Mucosa of stomach (tissue), 1 donor: ENCODE measurements around the gene ECHS1.
"Not testable (repeated sequence)": the region's sequence is repeated elsewhere in the genome, so short reads cannot be mapped to it uniquely, and the experiment has no call there.

Experiments
- H3K27me3 ChIP-seq: one replicate; pipeline ENCODE4 v1.7.0; 2013; ENCODE audit warnings: mild to moderate bottlenecking, low read length; ENCODE audit not compliant: control insufficient read depth, insufficient read depth
- H3K36me3 ChIP-seq: one replicate; pipeline ENCODE4 v1.7.0; 2013; ENCODE audit warnings: low read length; ENCODE audit not compliant: control insufficient read depth, insufficient read depth
- H3K4me1 ChIP-seq: one replicate; pipeline ENCODE4 v1.7.0; 2013; ENCODE audit warnings: mild to moderate bottlenecking, low read length; ENCODE audit not compliant: control insufficient read depth, insufficient read depth
- H3K4me3 ChIP-seq: one replicate; pipeline ENCODE4 v1.7.0; 2013; ENCODE audit warnings: low read length
- H3K9ac ChIP-seq: one replicate; pipeline ENCODE4 v1.7.0; 2013; ENCODE audit warnings: mild to moderate bottlenecking, low read length, moderate library complexity
- H3K9me3 ChIP-seq: one replicate; pipeline ENCODE4 v1.7.0; 2013; ENCODE audit warnings: mild to moderate bottlenecking, low read length, moderate library complexity; ENCODE audit not compliant: control insufficient read depth
- donor health status: Pancreatic carcinoma.

ECHS1 gene

GRCh38 chr10:133373174-133374090, at the start of gene ECHS1:
Gene ECHS1 (minus strand): TSS chr10:133373354. CDS start chr10:133373333, 21 bp downstream.
- Histone ChIP-seq H3K9ac (peak within 1 kb of the TSS; percentile 65), H3K36me3 (peaks cover 2% of the 10 kb centered on the region), H3K4me1 (peaks cover 14% of the 10 kb centered on the region), H3K27me3 (no peaks in the 10 kb centered on the region), H3K9me3 (no peaks in the 10 kb centered on the region), H3K4me3 (peak within 1 kb of the TSS; percentile 14)

GRCh38 chr10:133422223-133422806, 49.2 kb upstream of the ECHS1 start:
- Histone ChIP-seq H3K4me3 (no peak overlapping the region), H3K9ac (no peak overlapping the region), H3K27me3 (peaks cover 13% of the 10 kb centered on the region), H3K36me3 (no peaks in the 10 kb centered on the region), H3K4me1 (no peaks in the 10 kb centered on the region), H3K9me3 (no peaks in the 10 kb centered on the region)

GRCh38 chr10:133421336-133422222, 48.4 kb upstream of the ECHS1 start:
- no peak overlapping the region for H3K4me3 ChIP-seq
- no peak overlapping the region for H3K9ac ChIP-seq
- H3K9me3 ChIP-seq: no peaks in the 10 kb centered on the region
- H3K36me3 ChIP-seq: no peaks in the 10 kb centered on the region
- H3K4me1 ChIP-seq: no peaks in the 10 kb centered on the region
- H3K27me3 ChIP-seq: peaks cover 13% of the 10 kb centered on the region

- Histone ChIP-seq H3K4me3 (no peak overlapping the region), H3K9me3 (no peaks in the 10 kb centered on the region), H3K27me3 (peaks cover 13% of the 10 kb centered on the region), H3K9ac (no peak overlapping the region), H3K36me3 (no peaks in the 10 kb centered on the region), H3K4me1 (no peaks in the 10 kb centered on the region)
Observed at GRCh38 chr10:133420579-133420978, 47.4 kb upstream of the ECHS1 start.

GRCh38 chr10:133420028-133420427, 46.9 kb upstream of the ECHS1 start:
- no peak overlapping the region for H3K4me3 ChIP-seq
- peaks cover 13% of the 10 kb centered on the region for H3K27me3 ChIP-seq
- H3K36me3 ChIP-seq: no peaks in the 10 kb centered on the region
- no peak overlapping the region for H3K9ac ChIP-seq
- no peaks in the 10 kb centered on the region for H3K9me3 ChIP-seq
- H3K4me1 ChIP-seq: no peaks in the 10 kb centered on the region

GRCh38 chr10:133419211-133419950, 46.2 kb upstream of the ECHS1 start:
- no peaks in the 10 kb centered on the region for H3K36me3 ChIP-seq
- peaks cover 13% of the 10 kb centered on the region for H3K27me3 ChIP-seq
- H3K9ac ChIP-seq: no peak overlapping the region
- H3K4me3 ChIP-seq: no peak overlapping the region
- H3K4me1 ChIP-seq: no peaks in the 10 kb centered on the region
- no peaks in the 10 kb centered on the region for H3K9me3 ChIP-seq

- Histone ChIP-seq H3K4me1 (no peaks in the 10 kb centered on the region), H3K9me3 (no peaks in the 10 kb centered on the region), H3K27me3 (peaks cover 13% of the 10 kb centered on the region), H3K36me3 (no peaks in the 10 kb centered on the region), H3K9ac (no peak overlapping the region), H3K4me3 (no peak overlapping the region)
Observed at GRCh38 chr10:133418289-133418993, 45.3 kb upstream of the ECHS1 start.

- Histone ChIP-seq H3K4me3 (no peak overlapping the region), H3K9ac (no peak overlapping the region), H3K27me3 (no peaks in the 10 kb centered on the region), H3K36me3 (no peaks in the 10 kb centered on the region), H3K4me1 (no peaks in the 10 kb centered on the region), H3K9me3 (peaks cover 5% of the 10 kb centered on the region)
Observed at GRCh38 chr10:133415752-133416151, 42.6 kb upstream of the ECHS1 start.

GRCh38 chr10:133414401-133414800, 41.2 kb upstream of the ECHS1 start:
- H3K9ac ChIP-seq, H3K4me3 ChIP-seq, H3K9me3 ChIP-seq, H3K27me3 ChIP-seq, H3K4me1 ChIP-seq, H3K36me3 ChIP-seq: not testable (repeated sequence)

GRCh38 chr10:133412381-133412711, 39.2 kb upstream of the ECHS1 start:
- peaks cover 5% of the 10 kb centered on the region for H3K9me3 ChIP-seq
- H3K27me3 ChIP-seq: no peaks in the 10 kb centered on the region
- H3K9ac ChIP-seq: no peak overlapping the region
- H3K4me3 ChIP-seq: no peak overlapping the region
- H3K36me3 ChIP-seq: no peaks in the 10 kb centered on the region
- H3K4me1 ChIP-seq: no peaks in the 10 kb centered on the region
